Activated T-cell treated with anti-CD3 and anti-CD28 coated beads, Interleukin-2, amount 50 U/mL, for 4 hours (primary cell): Measurements from ENCODE around the gene AIFM3. TPM values are rescaled to one million over a fixed set of nuclear protein-coding genes. Genes with fewer than 3 reads are reported as not detected.
"Not testable (repeated sequence)": the region's sequence is repeated elsewhere in the genome, so short reads cannot be mapped to it uniquely, and the experiment has no call there.

Experiments used
- ATAC-seq, 2 donors: fragments of 200-7000 bp; cut with Tn5 transposase; one replicate each; pipeline ENCODE4 v1.10.0; 2021
- DNase-seq: peaks from one replicate; pipeline ENCODE4 v3.0.0-alpha.2; 2020
- H3K27me3 Mint-ChIP-seq: one replicate; pipeline ENCODE4 v1.8.0; 2021; ENCODE audit warnings: low read depth, mixed read lengths
- H3K36me3 Mint-ChIP-seq: one replicate; pipeline ENCODE4 v1.8.0; 2022; ENCODE audit warnings: mixed read lengths; ENCODE audit not compliant: insufficient read depth
- H3K4me1 Mint-ChIP-seq: one replicate; pipeline ENCODE4 v1.8.0; 2021; ENCODE audit warnings: low read depth, mixed read lengths
- H3K4me3 Mint-ChIP-seq: one replicate; pipeline ENCODE4 v1.8.0; 2021; ENCODE audit warnings: mild to moderate bottlenecking, moderate library complexity, mixed read lengths
- H3K9me3 Mint-ChIP-seq: one replicate; pipeline ENCODE4 v1.8.0; 2021; ENCODE audit warnings: mixed read lengths
- total RNA-seq, 3 donors: library from RNA; stranded (reverse); gene quantifications; one replicate each; pipeline ENCODE4 v1.2.1, GENCODE V29; 2021

Gene AIFM3, protein sequence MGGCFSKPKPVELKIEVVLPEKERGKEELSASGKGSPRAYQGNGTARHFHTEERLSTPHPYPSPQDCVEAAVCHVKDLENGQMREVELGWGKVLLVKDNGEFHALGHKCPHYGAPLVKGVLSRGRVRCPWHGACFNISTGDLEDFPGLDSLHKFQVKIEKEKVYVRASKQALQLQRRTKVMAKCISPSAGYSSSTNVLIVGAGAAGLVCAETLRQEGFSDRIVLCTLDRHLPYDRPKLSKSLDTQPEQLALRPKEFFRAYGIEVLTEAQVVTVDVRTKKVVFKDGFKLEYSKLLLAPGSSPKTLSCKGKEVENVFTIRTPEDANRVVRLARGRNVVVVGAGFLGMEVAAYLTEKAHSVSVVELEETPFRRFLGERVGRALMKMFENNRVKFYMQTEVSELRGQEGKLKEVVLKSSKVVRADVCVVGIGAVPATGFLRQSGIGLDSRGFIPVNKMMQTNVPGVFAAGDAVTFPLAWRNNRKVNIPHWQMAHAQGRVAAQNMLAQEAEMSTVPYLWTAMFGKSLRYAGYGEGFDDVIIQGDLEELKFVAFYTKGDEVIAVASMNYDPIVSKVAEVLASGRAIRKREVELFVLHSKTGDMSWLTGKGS
- total RNA-seq: under 1 TPM; 0.30 to 0.78 (median 0.47) TPM

DNA sequence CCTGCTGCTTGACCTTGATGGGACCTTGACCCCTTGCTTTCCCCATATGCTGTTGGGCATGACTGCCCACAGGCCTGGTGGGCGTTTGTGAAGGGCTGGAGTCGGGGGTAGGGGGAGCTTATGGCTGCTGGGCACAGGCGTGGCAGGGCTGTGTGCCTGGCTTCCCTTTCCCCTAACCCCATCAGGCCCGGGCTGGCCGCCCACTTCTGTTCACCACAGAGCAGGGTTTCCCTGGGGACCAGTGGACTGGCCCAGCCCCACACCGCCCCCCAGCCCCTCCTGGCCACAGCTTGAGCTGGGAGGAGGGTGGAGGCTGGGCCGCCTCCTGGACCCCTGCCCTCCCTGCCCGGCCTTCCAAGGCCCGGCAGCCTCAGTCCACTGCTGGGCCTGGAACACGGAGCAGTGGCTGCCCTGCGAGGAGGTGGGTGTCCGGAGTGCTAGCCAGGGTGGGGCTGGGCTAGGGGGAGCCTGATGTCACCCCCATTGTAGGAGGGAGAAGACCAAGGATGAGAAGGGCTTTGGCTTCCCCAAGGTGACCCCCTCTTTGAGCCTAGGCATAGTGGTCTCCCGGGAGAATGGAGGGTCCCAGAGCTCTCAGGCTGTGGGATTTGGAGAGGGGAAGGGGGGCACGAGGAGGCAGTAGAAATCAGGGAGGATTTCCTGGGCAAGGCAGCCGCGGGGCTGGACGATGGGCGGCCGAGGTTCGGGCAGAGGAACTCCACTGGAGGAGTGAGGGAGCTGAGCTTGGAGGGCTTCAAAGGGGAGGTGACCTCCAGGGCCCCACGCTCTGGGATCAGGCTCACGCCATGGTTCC, at the start of gene AIFM3:
Gene AIFM3 (plus strand): TSS at position 373 of the 814 bp plus-strand sequence. CDS start 690 bp downstream, outside the sequence.
- H3K27me3 Mint-ChIP-seq: peaks cover 9% of the 10 kb centered on the region
- DNase-seq (no peak), ATAC-seq (no peak)
- H3K36me3 Mint-ChIP-seq: no peaks in the 10 kb centered on the region
- no peak within 1 kb of the TSS for H3K4me3 Mint-ChIP-seq
- no peaks in the 10 kb centered on the region for H3K9me3 Mint-ChIP-seq
- peaks cover 7% of the 10 kb centered on the region for H3K4me1 Mint-ChIP-seq

DNA sequence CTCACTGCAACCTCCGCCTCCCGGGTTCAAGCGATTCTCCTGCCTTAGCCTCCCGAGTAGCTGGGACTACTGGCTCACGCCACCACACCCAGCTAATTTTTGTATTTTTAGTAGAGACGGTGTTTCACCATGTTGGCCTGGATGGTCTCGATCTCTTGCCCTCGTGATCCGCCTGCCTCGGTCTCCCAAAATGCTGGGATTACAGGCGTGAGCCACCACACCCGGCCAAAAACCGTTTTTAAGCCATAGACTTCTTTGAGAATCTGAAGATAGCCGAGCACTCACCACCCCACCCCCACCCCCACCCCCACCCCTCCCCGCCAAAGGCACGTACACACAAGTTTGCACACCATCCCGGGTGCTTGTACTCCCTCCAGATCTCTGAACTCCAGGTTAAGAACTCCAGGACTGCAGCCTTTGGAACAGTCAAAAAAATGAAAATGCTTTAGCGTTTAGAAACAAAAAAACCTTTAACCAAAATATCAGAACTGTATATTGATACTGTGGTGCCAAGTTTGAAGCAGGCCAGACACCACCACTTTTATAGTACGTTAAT, 48.3 kb upstream of the AIFM3 start:
- no peaks in the 10 kb centered on the region for H3K9me3 Mint-ChIP-seq
- H3K36me3 Mint-ChIP-seq: peaks cover 16% of the 10 kb centered on the region
- no peak for ATAC-seq
- no peaks in the 10 kb centered on the region for H3K27me3 Mint-ChIP-seq
- no peak for DNase-seq
- peaks cover 40% of the 10 kb centered on the region for H3K4me1 Mint-ChIP-seq
- H3K4me3 Mint-ChIP-seq: peak overlapping the region; percentile 98

DNA sequence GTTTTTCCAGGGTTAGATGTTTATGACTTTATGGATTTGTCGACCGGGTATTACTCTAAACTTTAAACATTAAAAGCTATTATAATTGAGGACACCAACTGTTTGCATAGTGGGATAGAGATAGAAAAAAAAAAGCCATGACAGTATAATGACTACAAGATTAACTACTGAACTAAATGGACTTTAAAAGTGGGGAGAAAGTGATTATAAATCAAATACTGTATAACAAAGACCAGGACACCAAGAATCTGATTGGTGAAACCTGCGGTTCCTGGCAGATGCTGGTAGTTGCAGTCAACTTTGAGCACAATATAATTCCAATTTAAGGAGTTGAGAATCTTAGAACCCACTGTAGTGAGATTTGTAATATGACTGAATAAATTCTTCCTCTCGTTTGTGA, 47.3 kb upstream of the AIFM3 start:
- peaks cover 16% of the 10 kb centered on the region for H3K36me3 Mint-ChIP-seq
- H3K9me3 Mint-ChIP-seq: no peaks in the 10 kb centered on the region
- ATAC-seq (no peak), DNase-seq (no peak)
- H3K27me3 Mint-ChIP-seq: no peaks in the 10 kb centered on the region
- H3K4me3 Mint-ChIP-seq: peak overlapping the region; percentile 98
- peaks cover 45% of the 10 kb centered on the region for H3K4me1 Mint-ChIP-seq

DNA sequence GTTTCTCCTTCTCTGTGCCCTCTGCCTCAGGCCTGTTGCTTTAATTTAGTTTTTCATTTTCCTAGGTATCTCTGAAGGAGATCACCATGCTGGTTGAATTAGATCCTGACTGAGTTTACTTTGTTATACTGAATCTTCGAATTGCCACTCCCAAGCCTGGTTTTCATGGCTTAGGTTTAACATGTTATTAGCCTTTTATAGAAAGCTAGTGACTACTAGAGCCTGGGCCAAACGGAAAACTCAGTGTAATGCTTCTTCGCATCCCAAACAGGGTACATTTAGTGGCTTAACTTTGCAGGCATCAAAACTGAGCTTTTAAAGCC, 46.2 kb upstream of the AIFM3 start:
- Mint-ChIP-seq H3K4me3 (peak overlapping the region; percentile 98), H3K4me1 (peaks cover 54% of the 10 kb centered on the region), H3K9me3 (no peaks in the 10 kb centered on the region), H3K27me3 (no peaks in the 10 kb centered on the region), H3K36me3 (peaks cover 16% of the 10 kb centered on the region)
- DNase-seq (no peak), ATAC-seq (no peak)

DNA sequence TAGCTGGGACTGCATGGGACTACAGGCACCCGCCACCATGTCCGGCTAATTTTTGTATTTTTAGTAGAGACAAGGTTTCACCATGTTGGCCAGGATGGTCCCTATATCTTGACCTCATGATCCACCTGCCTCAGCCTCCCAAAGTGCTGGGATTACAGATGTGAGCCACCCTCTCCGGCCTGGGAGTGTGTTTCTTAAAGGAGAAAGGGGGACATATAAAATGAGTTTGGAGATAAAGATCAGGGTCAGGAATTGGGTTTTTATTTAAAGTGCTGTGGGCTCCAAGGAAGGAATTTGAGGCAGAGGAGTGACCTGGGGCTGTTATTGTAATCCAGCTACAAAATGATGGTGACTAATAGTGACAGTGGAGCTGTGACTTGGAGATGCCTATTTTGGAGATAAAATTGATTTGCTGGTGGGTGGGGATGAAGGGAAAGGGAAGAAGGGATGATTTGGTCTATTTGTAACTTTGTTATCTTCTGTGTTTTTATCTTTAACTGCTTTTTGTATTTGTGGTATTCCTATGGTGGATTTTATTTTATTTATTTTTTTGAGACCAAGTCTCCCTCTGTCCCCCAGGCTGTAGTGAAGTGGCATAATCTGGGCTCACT, 44.8 kb upstream of the AIFM3 start:
- Mint-ChIP-seq H3K36me3 (peaks cover 20% of the 10 kb centered on the region), H3K4me1 (peaks cover 56% of the 10 kb centered on the region), H3K4me3 (peak overlapping the region; percentile 56), H3K9me3 (no peaks in the 10 kb centered on the region), H3K27me3 (no peaks in the 10 kb centered on the region)
- ATAC-seq (no peak), DNase-seq (no peak)

DNA sequence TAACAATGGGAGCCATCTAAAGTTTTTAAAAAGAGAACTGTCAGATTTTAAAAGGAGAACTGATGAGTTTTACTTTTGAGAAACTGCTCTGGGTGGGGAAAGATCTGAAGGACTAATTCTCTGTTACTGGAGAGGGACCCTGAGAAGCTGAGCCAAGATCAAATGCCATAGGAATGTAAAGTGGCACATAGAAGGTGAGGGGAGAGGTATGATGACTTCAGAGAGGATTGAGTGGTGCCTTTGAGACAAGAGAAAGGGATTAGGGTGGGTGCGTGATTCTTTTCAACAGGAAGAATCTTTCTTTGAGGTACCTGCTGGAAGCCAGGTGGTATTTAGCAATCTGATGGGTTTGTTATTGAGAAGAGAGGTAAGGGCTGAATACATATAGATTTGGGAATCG, 40.8 kb upstream of the AIFM3 start:
- no peak overlapping the region for H3K4me3 Mint-ChIP-seq
- ATAC-seq (no peak), DNase-seq (no peak)
- peaks cover 11% of the 10 kb centered on the region for H3K36me3 Mint-ChIP-seq
- no peaks in the 10 kb centered on the region for H3K9me3 Mint-ChIP-seq
- H3K4me1 Mint-ChIP-seq: peaks cover 58% of the 10 kb centered on the region
- no peaks in the 10 kb centered on the region for H3K27me3 Mint-ChIP-seq

DNA sequence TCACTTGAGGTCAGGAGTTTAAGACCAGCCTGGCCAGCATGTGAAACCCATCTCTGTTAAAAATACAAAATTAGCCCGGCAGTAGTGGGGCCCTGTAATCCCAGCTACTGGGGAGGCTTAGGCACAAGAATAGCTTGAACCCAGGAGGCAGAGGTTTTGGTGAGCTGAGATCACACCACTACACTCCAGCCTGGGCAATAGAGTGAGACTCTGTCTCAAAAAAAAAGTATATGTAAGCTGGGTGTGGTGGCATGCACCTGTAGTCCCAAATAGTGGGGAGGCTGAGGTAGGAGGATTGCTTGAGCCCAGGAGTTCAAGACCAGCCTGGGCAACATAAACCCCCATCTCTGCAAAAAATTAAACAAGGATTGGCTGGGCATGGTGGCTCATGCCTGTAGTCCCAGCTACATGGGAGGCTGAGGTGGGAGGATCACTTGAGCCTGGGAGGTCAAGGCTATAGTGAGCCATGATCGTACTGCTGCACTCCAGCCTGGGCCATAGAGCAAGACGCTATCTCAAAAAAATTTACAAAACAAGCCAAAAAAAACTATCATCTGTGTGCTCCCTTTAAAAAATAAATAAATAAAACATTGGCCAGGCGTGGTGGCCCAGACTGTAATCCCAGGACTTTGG, 39.0 kb upstream of the AIFM3 start:
- H3K4me1 Mint-ChIP-seq: peaks cover 57% of the 10 kb centered on the region
- DNase-seq (no peak), ATAC-seq (no peak)
- no peak overlapping the region for H3K4me3 Mint-ChIP-seq
- no peaks in the 10 kb centered on the region for H3K9me3 Mint-ChIP-seq
- H3K27me3 Mint-ChIP-seq: no peaks in the 10 kb centered on the region
- peaks cover 8% of the 10 kb centered on the region for H3K36me3 Mint-ChIP-seq

DNA sequence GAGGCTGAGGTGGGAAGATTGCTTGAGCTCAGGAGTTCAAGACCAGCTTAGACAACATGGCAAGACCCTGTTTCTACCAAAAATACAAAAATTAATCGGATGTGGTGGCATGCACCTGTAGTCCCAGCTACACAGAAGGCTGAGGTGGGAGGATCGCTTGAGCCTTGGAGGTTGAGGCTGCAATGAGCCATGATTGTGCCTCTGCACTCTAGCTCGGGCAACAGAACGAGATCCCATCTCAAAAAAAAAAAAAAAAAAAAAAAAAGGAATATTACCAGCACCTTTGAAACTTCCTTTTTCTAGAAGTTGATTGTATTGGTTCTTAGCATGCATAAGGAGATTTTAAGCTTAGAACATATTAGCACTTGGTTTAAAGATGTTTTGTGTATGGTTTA, 38.5 kb upstream of the AIFM3 start:
- H3K4me3 Mint-ChIP-seq: no peak overlapping the region
- H3K27me3 Mint-ChIP-seq: no peaks in the 10 kb centered on the region
- peaks cover 8% of the 10 kb centered on the region for H3K36me3 Mint-ChIP-seq
- H3K9me3 Mint-ChIP-seq: no peaks in the 10 kb centered on the region
- no peak for DNase-seq
- peaks cover 57% of the 10 kb centered on the region for H3K4me1 Mint-ChIP-seq
- ATAC-seq: no peak

DNA sequence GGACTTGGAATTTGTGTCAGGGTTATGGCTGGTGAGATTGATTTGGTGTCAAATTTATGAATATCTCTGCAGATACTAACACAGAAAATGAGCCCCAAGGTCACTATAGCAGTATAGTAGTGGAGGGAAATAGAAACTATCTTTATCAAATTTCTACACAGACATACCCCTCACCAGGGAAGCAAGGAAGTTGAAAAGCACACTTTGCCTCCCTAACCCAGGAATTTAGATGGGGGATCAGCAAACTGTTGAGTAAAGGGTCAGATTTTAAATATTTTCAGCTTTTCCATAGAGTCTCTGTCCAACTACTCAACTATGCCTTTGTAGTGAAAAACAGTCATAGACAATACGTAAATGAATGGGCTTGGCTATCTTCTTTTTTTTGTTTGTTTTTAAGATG, 37.1 kb upstream of the AIFM3 start:
- Mint-ChIP-seq H3K9me3 (no peaks in the 10 kb centered on the region), H3K4me3 (no peak overlapping the region), H3K36me3 (peaks cover 12% of the 10 kb centered on the region), H3K4me1 (peaks cover 58% of the 10 kb centered on the region), H3K27me3 (no peaks in the 10 kb centered on the region)
- DNase-seq (no peak), ATAC-seq (no peak)

DNA sequence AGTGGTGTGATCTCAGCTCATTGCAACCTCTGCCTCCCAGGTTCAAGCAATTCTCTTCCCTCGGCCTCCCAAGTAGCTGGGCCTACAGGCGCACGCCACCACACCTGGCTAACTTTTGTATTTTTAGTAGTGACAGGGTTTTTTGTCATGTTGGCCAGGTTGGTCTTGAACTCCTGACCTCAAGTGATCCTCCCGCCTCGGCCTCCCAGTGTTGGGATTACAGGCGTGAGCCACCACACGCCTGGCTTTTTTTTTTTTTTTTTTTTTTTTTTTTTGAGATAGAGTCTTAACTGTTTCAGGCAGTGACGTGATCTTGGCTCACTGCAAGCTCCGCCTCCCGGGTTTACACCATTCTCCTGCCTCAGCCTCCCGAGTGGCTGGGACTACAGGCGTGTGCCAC, 36.6 kb upstream of the AIFM3 start:
- Mint-ChIP-seq H3K4me1 (peaks cover 58% of the 10 kb centered on the region), H3K36me3 (peaks cover 13% of the 10 kb centered on the region)
- not testable (repeated sequence) for DNase-seq, H3K9me3 Mint-ChIP-seq, H3K27me3 Mint-ChIP-seq, H3K4me3 Mint-ChIP-seq, ATAC-seq

DNA sequence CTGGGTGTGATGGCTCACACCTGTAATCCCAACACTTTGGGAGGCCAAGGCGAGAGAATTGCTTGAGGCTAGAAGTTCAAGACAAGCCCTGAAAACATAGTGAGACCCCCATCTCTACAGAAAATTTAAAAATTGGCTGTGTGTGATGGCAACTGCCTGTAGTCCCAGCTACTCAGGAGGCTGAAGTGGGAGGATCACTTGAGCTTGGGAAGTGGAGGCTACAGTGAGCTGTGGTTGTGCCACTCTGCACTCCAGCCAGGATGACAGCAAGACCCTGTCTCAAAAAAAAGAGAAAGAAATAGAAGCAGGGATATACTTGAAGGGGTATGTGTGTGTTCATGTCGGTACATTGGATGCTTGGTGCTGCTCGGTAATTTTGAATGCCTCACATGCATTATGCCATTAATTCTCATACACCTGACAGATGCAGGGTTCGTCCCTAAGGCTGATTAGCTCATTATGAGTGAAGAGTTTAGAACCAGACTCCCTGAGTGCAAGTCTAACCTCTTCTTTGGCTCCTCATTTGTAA, 35.9 kb upstream of the AIFM3 start:
- peaks cover 16% of the 10 kb centered on the region for H3K36me3 Mint-ChIP-seq
- peaks cover 56% of the 10 kb centered on the region for H3K4me1 Mint-ChIP-seq
- no peak for DNase-seq
- no peaks in the 10 kb centered on the region for H3K27me3 Mint-ChIP-seq
- H3K9me3 Mint-ChIP-seq: no peaks in the 10 kb centered on the region
- no peak overlapping the region for H3K4me3 Mint-ChIP-seq
- no peak for ATAC-seq

DNA sequence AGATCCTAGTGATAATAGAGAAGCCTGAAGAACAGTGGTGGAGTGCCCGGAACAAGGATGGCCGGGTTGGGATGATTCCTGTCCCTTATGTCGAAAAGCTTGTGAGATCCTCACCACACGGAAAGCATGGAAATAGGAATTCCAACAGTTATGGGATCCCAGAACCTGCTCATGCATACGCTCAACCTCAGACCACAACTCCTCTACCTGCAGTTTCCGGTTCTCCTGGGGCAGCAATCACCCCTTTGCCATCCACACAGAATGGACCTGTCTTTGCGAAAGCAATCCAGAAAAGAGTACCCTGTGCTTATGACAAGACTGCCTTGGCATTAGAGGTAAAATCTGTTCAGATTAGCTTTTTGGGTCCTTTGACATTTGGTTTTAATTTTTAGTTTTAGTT, 33.1 kb upstream of the AIFM3 start:
- Mint-ChIP-seq H3K4me3 (no peak overlapping the region), H3K9me3 (no peaks in the 10 kb centered on the region), H3K27me3 (no peaks in the 10 kb centered on the region), H3K4me1 (peaks cover 70% of the 10 kb centered on the region), H3K36me3 (peaks cover 24% of the 10 kb centered on the region)
- ATAC-seq: no peak
- DNase-seq: no peak

DNA sequence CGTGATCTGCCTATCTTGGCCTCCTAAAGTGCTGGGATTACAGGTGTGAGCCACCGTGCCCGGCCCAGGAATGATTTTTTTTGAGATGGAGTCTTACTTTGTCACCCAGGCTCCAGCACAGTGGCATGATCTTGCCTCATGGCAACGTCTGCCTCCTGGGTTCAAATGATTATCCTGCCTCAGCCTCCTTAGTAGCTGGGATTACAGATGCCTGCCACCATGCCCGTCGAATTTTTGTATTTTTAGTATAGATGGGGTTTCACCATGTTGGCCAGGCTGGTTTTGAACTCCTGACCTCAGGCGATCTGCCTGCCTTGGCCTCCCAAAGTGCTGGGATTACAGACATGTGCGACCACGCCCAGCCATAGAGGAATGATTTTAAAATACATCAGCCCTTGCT, 32.0 kb upstream of the AIFM3 start:
- DNase-seq, ATAC-seq: not testable (repeated sequence)
- peaks cover 23% of the 10 kb centered on the region for H3K36me3 Mint-ChIP-seq

More for the DNA sequence above, 32.0 kb upstream of the AIFM3 start:
- not testable (repeated sequence) for H3K4me3 Mint-ChIP-seq, H3K9me3 Mint-ChIP-seq, H3K27me3 Mint-ChIP-seq
- peaks cover 71% of the 10 kb centered on the region for H3K4me1 Mint-ChIP-seq
